GM12878 (cell line): ENCODE measurements around the gene SLC25A44. TPM values are rescaled to one million over a fixed set of nuclear protein-coding genes. Genes with fewer than 3 reads are reported as not detected.

ENCODE experiments used
- ATAC-seq: fragments of 200-7000 bp; cut with Tn5 transposase; 3 replicates; pipeline ENCODE4 v1.9.1; 2020; ENCODE audit warnings: mild to moderate bottlenecking, moderate library complexity
- BruUV-seq: library from RNA; stranded (reverse); fragments of 400-500 nt; replicated peaks from 2 replicates; lab custom pipeline; 2021; lab: Mats Ljungman, UMichigan
- CTCF ChIA-PET: fragments of 300-600 bp; sonication (Branson Sonifier 250); formaldehyde crosslinking; extraction: SDS; loops from one replicate; lab custom pipeline; 2021; ENCODE audit warnings: inconsistent platforms; lab: Yijun Ruan, JAX
- POLR2A ChIA-PET: fragments of 350-600 bp; formaldehyde crosslinking; extraction: SDS; loops from one replicate; lab custom pipeline; 2021; ENCODE audit warnings: inconsistent platforms; lab: Charles Lee
- RAD21 ChIA-PET: fragments of 300-600 bp; sonication (Branson Sonifier 250); formaldehyde crosslinking; loops from one replicate; lab custom pipeline; 2023; ENCODE audit warnings: antibody characterized with exemption; ENCODE audit not compliant: unreplicated experiment; lab: Charles Lee
- SMC1A ChIA-PET: fragments of 300-600 bp; sonication (Branson Sonifier 250); formaldehyde crosslinking; loops from one replicate; lab custom pipeline; 2023; ENCODE audit not compliant: unreplicated experiment, uncharacterized antibody; lab: Charles Lee
- DNase-seq: peaks from one replicate; pipeline ENCODE4 v3.0.0-alpha.2; 2011; ENCODE audit warnings: low read depth, low spot score
- FAIRE-seq: peaks from 3 replicates; lab custom pipeline; 2011; peaks lifted over from hg19 to GRCh38; lab: Jason Lieb, UNC
- H2AFZ ChIP-seq: 2 replicates; pipeline ENCODE4 v1.6.0; 2011; ENCODE audit warnings: low read depth, low read length, control low read depth; ENCODE audit not compliant: control insufficient read depth
- H3K27ac ChIP-seq: 2 replicates; pipeline ENCODE4 v1.5.1; 2011; ENCODE audit warnings: control low read depth; ENCODE audit not compliant: control insufficient read depth, insufficient read depth
- H3K27me3 ChIP-seq, 2 experiments: replicated peaks in 1 of 2; 2 replicates each; pipeline versions ENCODE4 v1.6.0 to v1.6.1; 2011; ENCODE audit warnings: low read length in 1 of 2; ENCODE audit not compliant: control insufficient read depth in 2 of 2, insufficient read depth in 2 of 2
- H3K36me3 ChIP-seq, 2 experiments: 2 replicates each; pipeline ENCODE4 v1.5.1; 2011; ENCODE audit warnings: low read length in 1 of 2; ENCODE audit not compliant: control insufficient read depth in 2 of 2, insufficient read depth in 2 of 2
- H3K4me1 ChIP-seq: 2 replicates; pipeline ENCODE4 v1.6.1; 2011; ENCODE audit warnings: mild to moderate bottlenecking, low read length, moderate library complexity, mixed read lengths; ENCODE audit not compliant: control insufficient read depth, insufficient read depth
- H3K4me2 ChIP-seq: 2 replicates; pipeline ENCODE4 v1.6.0; 2011; ENCODE audit warnings: control low read depth; ENCODE audit not compliant: control insufficient read depth, insufficient read depth
- H3K4me3 ChIP-seq: fragments of 200-600 bp; sonication (generic); 2 replicates; pipeline ENCODE4 v1.5.1; 2016
- H3K79me2 ChIP-seq: 2 replicates; pipeline ENCODE4 v1.6.0; 2011; ENCODE audit warnings: low read length; ENCODE audit not compliant: control insufficient read depth, insufficient read depth
- H3K9ac ChIP-seq: 2 replicates; pipeline ENCODE4 v1.8.0; 2011; ENCODE audit warnings: low read length, control low read depth, mixed read lengths; ENCODE audit not compliant: control insufficient read depth, insufficient read depth
- H3K9me3 ChIP-seq: replicated peaks from 3 replicates; pipeline ENCODE4 v1.5.1; 2011; ENCODE audit warnings: mild to moderate bottlenecking, low read length; ENCODE audit not compliant: control insufficient read depth, insufficient read depth
- H4K20me1 ChIP-seq: 2 replicates; pipeline ENCODE4 v1.6.0; 2011; ENCODE audit not compliant: control insufficient read depth, insufficient read depth
- CBFB ChIP-seq: IDR thresholded peaks from 2 replicates; pipeline ENCODE4 v1.6.1; 2016; ENCODE audit warnings: antibody characterized with exemption, low read depth
- CEBPB ChIP-seq, 2 experiments: fragments of 150-350 bp in 1 of 2; IDR thresholded peaks; 2 replicates each; pipeline ENCODE4 v1.6.1; 2012 to 2014; ENCODE audit warnings: low read depth in 2 of 2, low read length in 2 of 2, borderline replicate concordance in 1 of 2, inconsistent platforms in 1 of 2
- CHD4 ChIP-seq: fragments of 200-600 bp; sonication (generic); IDR thresholded peaks from 2 replicates; pipeline ENCODE4 v1.6.1; 2016; ENCODE audit warnings: mild to moderate bottlenecking
- CREB1 ChIP-seq: IDR thresholded peaks from 2 replicates; pipeline ENCODE4 v1.6.1; 2012; ENCODE audit warnings: low read depth, mild to moderate bottlenecking, inconsistent platforms
- EED ChIP-seq: sonication (generic); IDR thresholded peaks from 2 replicates; pipeline ENCODE4 v1.6.1; 2016; ENCODE audit warnings: antibody characterized with exemption, low read depth
- HDGF ChIP-seq: fragments of 450-650 bp; IDR thresholded peaks from 2 replicates; pipeline ENCODE4 v1.6.1; 2016; ENCODE audit warnings: antibody characterized with exemption
- NBN ChIP-seq: fragments of 450-650 bp; IDR thresholded peaks from 2 replicates; pipeline ENCODE4 v1.6.1; 2016
- PML ChIP-seq: IDR thresholded peaks from 2 replicates; pipeline ENCODE4 v1.6.1; 2012; ENCODE audit warnings: low read length, inconsistent platforms
- RB1 ChIP-seq: fragments of 450-650 bp; formaldehyde crosslinking; IDR thresholded peaks from 2 replicates; pipeline ENCODE4 v1.6.1; 2017; ENCODE audit warnings: mild to moderate bottlenecking, borderline replicate concordance
- RFX5 ChIP-seq: IDR thresholded peaks from 2 replicates; pipeline ENCODE4 v1.6.1; 2011; ENCODE audit warnings: low read depth, low read length, improper control_type of control experiment
- SIX5 ChIP-seq: IDR thresholded peaks from 2 replicates; pipeline ENCODE4 v1.6.1; 2011; ENCODE audit warnings: mild to moderate bottlenecking, low read depth, low read length, moderate library complexity; ENCODE audit not compliant: severe bottlenecking
- TARDBP ChIP-seq: IDR thresholded peaks from 2 replicates; pipeline ENCODE4 v1.6.1; 2016; ENCODE audit warnings: borderline replicate concordance
- TCF12 ChIP-seq: IDR thresholded peaks from 2 replicates; pipeline ENCODE4 v1.6.1; 2011; ENCODE audit warnings: low read depth, mild to moderate bottlenecking, low read length
- TCF3 ChIP-seq: IDR thresholded peaks from 2 replicates; pipeline ENCODE4 v1.6.1; 2012; ENCODE audit warnings: low read depth, mild to moderate bottlenecking, low read length, borderline replicate concordance; ENCODE audit not compliant: insufficient read depth
- WGBS: methylation state at CpG from one replicate; pipeline ENCODE4 v1.1.6; 2016; ENCODE audit warnings: low lambda C conversion rate; ENCODE audit not compliant: insufficient replicate concordance, insufficient coverage; ENCODE audit errors: missing lambda C conversion rate; 5-methylcytosine and 5-hydroxymethylcytosine counted together
- in situ Hi-C: fragments of 300-500 bp; cut with MboI; formaldehyde crosslinking; loops from 9 replicates; pipeline ENCODE4 v1.14.3; 2018; ENCODE audit warnings: mixed read lengths
- intact Hi-C: fragments of 100-400 bp; cut with micrococcal nuclease; formaldehyde crosslinking; loops from one replicate; pipeline ENCODE4 v1.14.2; 2022; ENCODE audit not compliant: unreplicated experiment
- polyA plus RNA-seq, 11 experiments: library from polyadenylated mRNA; depleted of rRNA in 4 of 11; unstranded in 6 of 11; stranded (reverse) in 5 of 11; fragments of >200 nt; fragmentation: Nextera tagmentation in 4 of 11; fragmentation: Illumina TruSeq in 1 of 11; extraction: Ambion mirVana in 4 of 11; extraction: Trizol in 1 of 11; gene quantifications; 1 replicate in 1 of 11; 2 replicates in 10 of 11; pipeline versions ENCODE4 v1.2.1 to v1.2.3, GENCODE V29; 2011 to 2016; ENCODE audit warnings: inconsistent platforms in 2 of 11, missing spikeins in 2 of 11, low read depth in 1 of 11
- total RNA-seq, 4 experiments: library from RNA; depleted of rRNA in 3 of 4; stranded (reverse); fragments of >200 nt in 3 of 4; fragmentation: Illumina TruSeq in 1 of 4; extraction: Trizol in 1 of 4; gene quantifications; 2 replicates each; pipeline versions ENCODE4 v1.2.1 to v1.2.3, GENCODE V29; 2013 to 2021
- TF ChIP-seq, protein P1 (sequence below): fragments of 450-650 bp; conservative IDR thresholded peaks from 2 replicates; pipeline ENCODE4 v1.6.1; 2017; ENCODE audit warnings: mild to moderate bottlenecking, moderate library complexity
- TF ChIP-seq, protein P2 (sequence below): IDR thresholded peaks from 2 replicates; pipeline ENCODE4 v1.6.1; 2012; ENCODE audit warnings: low read depth, low read length, improper control_type of control experiment

SLC25A44 gene
- total and polyA plus RNA-seq, 10 of the 15 experiments (the other 5 are each of a cell fraction or from before 2014, with no cell fraction given), result 7.1 to 43.3 (median 30.4) TPM

DNA sequence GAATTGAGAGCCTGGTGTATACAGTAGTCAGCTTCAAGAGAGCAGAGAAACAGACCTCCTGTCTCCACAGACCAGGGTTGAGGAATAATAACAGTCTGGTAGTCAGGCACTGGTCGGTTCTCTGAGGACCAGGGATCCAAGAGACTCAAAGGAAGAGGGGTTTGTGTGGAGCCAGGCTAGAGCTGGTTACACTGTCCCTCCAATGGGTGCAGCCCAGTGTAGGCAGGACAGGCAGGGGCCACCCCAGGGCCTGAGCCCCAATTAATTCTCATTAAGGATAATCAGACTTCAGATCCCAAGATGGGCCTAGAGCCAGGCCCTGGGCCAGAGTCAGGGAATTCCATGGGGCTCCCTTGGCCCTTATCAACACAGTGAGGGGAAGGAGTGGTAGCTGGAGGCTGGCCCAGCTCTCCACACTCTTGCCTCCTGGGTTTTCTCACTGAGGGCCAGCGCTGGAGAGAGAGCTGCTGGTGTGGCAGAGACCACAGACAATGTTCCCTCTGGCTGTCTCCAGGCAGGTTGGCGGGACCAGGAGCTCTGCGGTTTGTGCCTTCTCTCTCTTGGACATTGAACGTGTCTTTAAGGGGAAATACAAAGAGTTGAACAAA, 31.4 kb upstream of the SLC25A44 start:
- Histone ChIP-seq H3K4me2 (no peak overlapping the region), H2AFZ (no peak overlapping the region)

DNA sequence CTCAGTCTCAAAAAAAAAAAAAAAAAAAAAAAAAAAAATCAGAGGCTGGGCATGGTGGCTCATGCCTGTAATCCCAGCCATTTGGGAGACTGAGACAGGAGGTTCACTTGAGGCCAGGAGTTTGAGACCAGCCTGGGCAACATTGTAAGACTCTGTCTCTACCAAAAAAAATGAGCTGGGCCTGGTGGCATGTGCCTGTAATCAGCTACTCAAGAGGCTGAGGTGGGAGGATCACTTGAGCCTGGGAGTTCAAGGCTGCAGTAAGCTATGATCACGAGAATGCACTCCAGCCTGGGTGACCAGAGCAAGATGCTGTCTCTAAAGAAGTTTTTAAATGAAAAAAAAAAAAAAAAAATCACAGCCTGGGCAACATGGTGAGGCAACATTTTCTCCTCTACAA, 30.2 kb upstream of the SLC25A44 start:
- no peak overlapping the region for H3K4me2 ChIP-seq
- 100% methylated on average over 1 of the region's 1 CpG for WGBS
- H3K4me3 ChIP-seq, result no peak overlapping the region
- no peaks in the 10 kb centered on the region for H4K20me1 ChIP-seq
- FAIRE-seq, result no peak
- SMC1A ChIA-PET, result interaction anchor here (0.6 to 2.4 kb wide), 15 partner anchors 8 to 194 kb away, joined by 3 to 10 read pairs (median 5); partner anchors contain the start of genes PMF1 and SLC25A44
- CTCF ChIA-PET, result interaction anchor here (0.6 to 1.5 kb wide), 6 partner anchors 8 to 195 kb away, joined by 3 to 4 read pairs (median 3); no protein-coding TSS in a partner anchor
- no peak overlapping the region for H3K27ac ChIP-seq
- peaks cover 4% of the 10 kb centered on the region for H3K9me3 ChIP-seq
- RAD21 ChIA-PET, result interaction anchor here (0.7 to 2.0 kb wide), 6 partner anchors 12 to 328 kb away, joined by 3 to 10 read pairs (median 4); no protein-coding TSS in a partner anchor
- ATAC-seq, result no peak
- no peaks in the 10 kb centered on the region for H3K27me3 ChIP-seq
- BruUV-seq, result no TSS peak
- no peak overlapping the region for H2AFZ ChIP-seq
- no peak for DNase-seq
- H3K36me3 ChIP-seq, result peaks cover 3 to 16% of the 10 kb centered on the region in 2 experiments
- intact Hi-C loops (no loop called here), in situ Hi-C loops (no loop called here)
- H3K4me1 ChIP-seq, result peaks cover 19% of the 10 kb centered on the region
- H3K9ac ChIP-seq, result no peak overlapping the region
- no peaks in the 10 kb centered on the region; the same call in 1 of the 2 replicates for H3K79me2 ChIP-seq
- POLR2A ChIA-PET, result interaction anchor here (0.6 to 3.3 kb wide), 16 partner anchors 9 to 872 kb away, joined by 3 to 15 read pairs (median 4); partner anchors contain the start of genes PMF1, SEMA4A and SLC25A44
- no peak for TF ChIP-seq NBN
- no peak for TF ChIP-seq TARDBP
- TF ChIP-seq CHD4, result no peak
- no peak for TF ChIP-seq RB1
- no peak for TF ChIP-seq CREB1
- no peak for TF ChIP-seq RFX5
- TF ChIP-seq, protein P1, sequence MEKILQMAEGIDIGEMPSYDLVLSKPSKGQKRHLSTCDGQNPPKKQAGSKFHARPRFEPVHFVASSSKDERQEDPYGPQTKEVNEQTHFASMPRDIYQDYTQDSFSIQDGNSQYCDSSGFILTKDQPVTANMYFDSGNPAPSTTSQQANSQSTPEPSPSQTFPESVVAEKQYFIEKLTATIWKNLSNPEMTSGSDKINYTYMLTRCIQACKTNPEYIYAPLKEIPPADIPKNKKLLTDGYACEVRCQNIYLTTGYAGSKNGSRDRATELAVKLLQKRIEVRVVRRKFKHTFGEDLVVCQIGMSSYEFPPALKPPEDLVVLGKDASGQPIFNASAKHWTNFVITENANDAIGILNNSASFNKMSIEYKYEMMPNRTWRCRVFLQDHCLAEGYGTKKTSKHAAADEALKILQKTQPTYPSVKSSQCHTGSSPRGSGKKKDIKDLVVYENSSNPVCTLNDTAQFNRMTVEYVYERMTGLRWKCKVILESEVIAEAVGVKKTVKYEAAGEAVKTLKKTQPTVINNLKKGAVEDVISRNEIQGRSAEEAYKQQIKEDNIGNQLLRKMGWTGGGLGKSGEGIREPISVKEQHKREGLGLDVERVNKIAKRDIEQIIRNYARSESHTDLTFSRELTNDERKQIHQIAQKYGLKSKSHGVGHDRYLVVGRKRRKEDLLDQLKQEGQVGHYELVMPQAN, result no peak
- no peak for TF ChIP-seq SIX5
- TF ChIP-seq CBFB, result no peak
- no peak for TF ChIP-seq TCF3
- no peak for TF ChIP-seq EED
- no peak for TF ChIP-seq PML

More for the DNA sequence above, 31.4 kb upstream of the SLC25A44 start:
- RAD21 ChIA-PET, result interaction anchor here (1.7 kb wide), 1 partner anchor 51 kb away, joined by 4 read pairs; the partner anchor contains the start of gene PMF1
- in situ Hi-C loops (no loop called here), intact Hi-C loops (no loop called here)
- peaks cover 30% of the 10 kb centered on the region for H3K4me1 ChIP-seq
- no peak overlapping the region for H3K4me3 ChIP-seq
- H3K36me3 ChIP-seq, result peaks cover 3 to 24% of the 10 kb centered on the region in 2 experiments
- TF ChIP-seq CEBPB (IDR thresholded peaks at IDR 0.05; ENCODE audit: borderline replicate concordance in 1 of 2, low read depth in 2 of 2, low read length in 2 of 2) (no peak), HDGF (no peak), TCF12 (no peak)
- TF ChIP-seq, protein P2, sequence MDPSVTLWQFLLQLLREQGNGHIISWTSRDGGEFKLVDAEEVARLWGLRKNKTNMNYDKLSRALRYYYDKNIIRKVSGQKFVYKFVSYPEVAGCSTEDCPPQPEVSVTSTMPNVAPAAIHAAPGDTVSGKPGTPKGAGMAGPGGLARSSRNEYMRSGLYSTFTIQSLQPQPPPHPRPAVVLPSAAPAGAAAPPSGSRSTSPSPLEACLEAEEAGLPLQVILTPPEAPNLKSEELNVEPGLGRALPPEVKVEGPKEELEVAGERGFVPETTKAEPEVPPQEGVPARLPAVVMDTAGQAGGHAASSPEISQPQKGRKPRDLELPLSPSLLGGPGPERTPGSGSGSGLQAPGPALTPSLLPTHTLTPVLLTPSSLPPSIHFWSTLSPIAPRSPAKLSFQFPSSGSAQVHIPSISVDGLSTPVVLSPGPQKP, result no peak
- TF ChIP-seq, all 136 proteins: peak for 0
- Histone ChIP-seq H3K27me3 (no peaks in the 10 kb centered on the region), H4K20me1 (no peaks in the 10 kb centered on the region), H3K9me3 (peaks cover 4% of the 10 kb centered on the region), H3K79me2 (peaks cover 5% of the 10 kb centered on the region), H3K9ac (no peak overlapping the region), H3K27ac (no peak overlapping the region)
- ChIA-PET CTCF (interaction anchor here (2.1 kb wide), 1 partner anchor 62 kb away, joined by 6 read pairs; no protein-coding TSS in a partner anchor), SMC1A (no interaction called here), POLR2A (interaction anchor here (1.1 to 1.6 kb wide), 2 partner anchors 32 to 34 kb away, joined by 3 to 5 read pairs; partner anchors contain the start of gene SLC25A44)
- WGBS, result 88% methylated on average over 5 of the region's 5 CpGs
- ATAC-seq, result no peak
- no TSS peak for BruUV-seq
- DNase-seq, result no peak
- no peak for FAIRE-seq
